HG02588 (cell line): ENCODE data around the gene FABP1.

Experiments used
- ATAC-seq: cut with Tn5 transposase; IDR thresholded peaks from one replicate; pipeline ENCODE4 v1.9.1; 2021; ENCODE audit warnings: mild to moderate bottlenecking, moderate library complexity; ENCODE audit not compliant: unreplicated experiment

The FABP1 gene

GRCh38 chr2:88127888-88128653 is at the start of gene FABP1:
Gene FABP1 (minus strand): TSS chr2:88128062. CDS start chr2:88128017, 45 bp downstream.
- ATAC-seq = no peak

GRCh38 chr2:88177556-88177955 is 49.7 kb upstream of the FABP1 start:
- no peak for ATAC-seq

GRCh38 chr2:88176352-88176984 is 48.6 kb upstream of the FABP1 start:
- no peak for ATAC-seq

GRCh38 chr2:88172882-88173281 is 45.0 kb upstream of the FABP1 start:
- ATAC-seq = no peak

GRCh38 chr2:88171966-88172365 is 44.1 kb upstream of the FABP1 start:
- no peak for ATAC-seq

GRCh38 chr2:88170472-88170892 is 42.6 kb upstream of the FABP1 start:
- no peak for ATAC-seq

GRCh38 chr2:88168386-88168785 is 40.5 kb upstream of the FABP1 start:
- no peak for ATAC-seq

GRCh38 chr2:88167740-88168139 is 39.9 kb upstream of the FABP1 start:
- ATAC-seq = no peak

- ATAC-seq = no peak
Observed at GRCh38 chr2:88165332-88166003, 37.6 kb upstream of the FABP1 start.

- ATAC-seq = no peak
Observed at GRCh38 chr2:88161446-88162244, 33.8 kb upstream of the FABP1 start.

- no peak for ATAC-seq
Observed at GRCh38 chr2:88160517-88160916, 32.7 kb upstream of the FABP1 start.

GRCh38 chr2:88159955-88160415 is 32.1 kb upstream of the FABP1 start:
- ATAC-seq = no peak

- ATAC-seq = no peak
Observed at GRCh38 chr2:88159481-88159880, 31.6 kb upstream of the FABP1 start.

- no peak for ATAC-seq
Observed at GRCh38 chr2:88148929-88149438, 21.1 kb upstream of the FABP1 start.

- no peak for ATAC-seq
Observed at GRCh38 chr2:88147145-88147544, 19.3 kb upstream of the FABP1 start.

GRCh38 chr2:88146590-88146989 is 18.7 kb upstream of the FABP1 start:
- ATAC-seq = no peak

GRCh38 chr2:88144914-88145497 is 17.1 kb upstream of the FABP1 start:
- no peak for ATAC-seq

GRCh38 chr2:88144271-88144670 is 16.4 kb upstream of the FABP1 start:
- no peak for ATAC-seq

- no peak for ATAC-seq
Observed at GRCh38 chr2:88141952-88142351, 14.1 kb upstream of the FABP1 start.

- ATAC-seq = no peak
Observed at GRCh38 chr2:88139804-88140203, 11.9 kb upstream of the FABP1 start.
